GM21447 (cell line): Measurements from ENCODE around the gene LACTB.

Experiments
- ATAC-seq: cut with Tn5 transposase; IDR thresholded peaks from one replicate; pipeline ENCODE4 v1.9.1; 2021; ENCODE audit not compliant: unreplicated experiment

The LACTB gene

DNA sequence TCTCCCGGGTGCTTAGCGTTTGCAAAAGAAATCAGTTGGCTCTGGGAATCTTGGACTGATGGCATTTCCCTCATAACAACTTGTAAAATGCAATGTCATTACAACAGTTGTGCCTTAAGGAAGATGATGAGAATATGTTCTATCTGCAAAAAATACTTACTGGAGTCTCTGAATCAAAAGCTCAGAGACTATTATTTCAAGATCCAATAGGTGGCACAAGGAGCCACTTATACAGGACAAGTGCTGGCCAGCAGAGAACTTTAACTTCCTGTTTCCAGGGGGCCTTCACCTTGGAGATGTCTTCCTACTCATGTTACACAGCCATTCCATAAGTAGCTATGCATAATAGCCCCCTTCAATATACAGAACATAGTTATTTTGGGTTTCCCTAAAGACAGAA, 44.6 kb downstream of the LACTB start:
- ATAC-seq, result no peak

DNA sequence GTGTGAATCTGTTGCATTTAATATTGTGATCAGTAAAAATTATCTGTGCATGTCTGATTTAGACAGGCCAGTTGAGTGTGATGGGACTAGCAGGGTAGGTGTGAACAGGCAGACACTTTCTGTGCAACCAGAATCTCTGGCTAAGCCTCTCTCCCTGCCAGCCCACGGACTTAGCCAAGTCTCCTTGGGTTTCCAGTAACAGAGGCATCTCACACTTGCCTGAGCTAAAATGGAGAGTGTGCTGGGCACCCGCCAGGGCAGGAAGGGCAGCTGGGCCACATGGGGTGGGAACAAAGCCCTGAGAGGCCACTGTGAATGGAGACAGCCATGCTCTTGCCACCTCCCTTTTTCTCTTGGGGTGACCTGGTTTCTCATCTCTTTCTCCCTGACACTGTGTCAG, 48.1 kb downstream of the LACTB start:
- no peak for ATAC-seq

DNA sequence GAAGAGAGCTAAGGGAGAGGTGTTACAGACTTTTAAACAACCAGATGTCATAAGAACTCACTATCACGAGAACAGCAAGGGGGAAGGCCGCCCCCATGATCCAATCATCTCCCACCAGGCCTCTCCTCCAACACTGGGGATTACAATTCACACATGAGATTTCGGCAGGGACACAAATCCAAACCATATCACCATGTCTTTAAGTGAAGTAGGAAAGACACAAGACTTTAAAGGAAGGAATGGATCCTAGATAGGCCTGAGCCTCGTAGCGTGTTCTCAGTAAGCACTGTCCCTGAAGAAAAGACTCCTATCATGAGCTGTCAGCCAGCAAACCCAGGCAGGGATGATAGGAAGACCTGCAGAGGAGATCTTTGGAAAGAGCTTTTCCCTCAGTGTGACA, 50.7 kb downstream of the LACTB start:
- ATAC-seq, result no peak

DNA sequence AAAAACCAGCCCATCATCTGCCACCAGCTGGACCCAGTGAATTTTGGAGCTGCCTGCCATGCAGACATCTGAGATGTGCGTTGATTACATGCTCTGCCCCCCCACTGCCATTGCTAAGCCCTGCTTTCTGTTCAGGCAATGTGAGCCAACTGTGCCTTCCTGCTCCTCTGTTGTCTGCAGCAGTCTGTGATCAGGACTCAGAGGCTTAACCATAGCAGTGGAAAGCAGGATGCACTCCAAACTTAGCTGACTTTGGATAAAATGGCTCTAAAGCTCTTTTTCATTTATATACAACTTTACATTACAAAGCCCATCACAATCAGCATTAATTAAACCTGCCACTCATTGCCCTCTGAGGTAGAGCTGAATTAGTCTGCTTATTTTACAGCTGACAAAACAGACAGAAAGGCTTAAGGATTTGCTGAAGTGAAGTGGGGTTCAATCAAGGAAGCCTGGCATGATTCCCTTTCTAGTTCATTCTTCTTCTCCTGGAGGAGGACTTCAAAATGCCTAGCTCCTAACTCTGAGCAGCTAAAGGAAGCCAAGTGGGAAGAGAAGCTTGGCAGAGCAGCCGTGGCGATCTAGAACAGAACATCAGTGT, 51.3 kb downstream of the LACTB start:
- no peak for ATAC-seq

DNA sequence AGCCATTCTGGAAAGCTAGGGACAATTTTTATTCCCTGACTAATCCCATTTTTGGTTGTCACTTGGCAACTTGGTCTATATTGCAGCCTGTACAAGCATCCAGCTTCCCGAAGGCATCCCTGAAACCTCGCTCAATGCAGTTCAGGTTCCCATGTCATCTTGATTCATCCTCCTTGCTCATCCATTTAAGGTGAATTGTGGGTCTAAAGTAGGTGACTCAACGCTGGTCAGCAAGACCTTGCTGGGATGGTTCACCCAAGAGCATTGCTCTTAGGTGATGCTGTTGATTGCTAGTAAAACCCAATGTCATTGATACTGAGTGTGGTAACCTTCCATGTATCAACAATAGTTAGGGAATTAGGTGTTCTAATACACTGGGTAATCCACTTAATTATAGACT, 54.6 kb downstream of the LACTB start:
- ATAC-seq, result no peak

DNA sequence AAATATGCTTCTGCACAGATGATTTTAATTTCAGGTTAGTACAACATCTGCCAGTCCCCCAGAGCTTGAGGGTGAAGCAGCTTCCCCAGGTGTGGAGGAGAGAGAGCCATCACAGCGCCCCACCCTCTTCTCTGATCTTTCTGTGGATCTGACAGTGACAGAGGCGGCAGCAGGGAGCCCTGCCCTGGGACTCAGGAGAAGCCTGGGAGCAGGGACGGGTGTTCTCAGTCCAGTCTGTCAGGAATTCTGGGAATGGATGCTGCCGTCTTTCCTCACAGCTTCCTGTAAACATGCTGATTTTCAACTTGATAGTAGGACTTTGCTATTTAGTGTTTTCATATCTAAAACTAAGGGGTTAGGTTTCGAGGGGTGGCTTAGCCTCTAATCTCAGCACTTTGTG, 56.4 kb downstream of the LACTB start:
- no peak for ATAC-seq

DNA sequence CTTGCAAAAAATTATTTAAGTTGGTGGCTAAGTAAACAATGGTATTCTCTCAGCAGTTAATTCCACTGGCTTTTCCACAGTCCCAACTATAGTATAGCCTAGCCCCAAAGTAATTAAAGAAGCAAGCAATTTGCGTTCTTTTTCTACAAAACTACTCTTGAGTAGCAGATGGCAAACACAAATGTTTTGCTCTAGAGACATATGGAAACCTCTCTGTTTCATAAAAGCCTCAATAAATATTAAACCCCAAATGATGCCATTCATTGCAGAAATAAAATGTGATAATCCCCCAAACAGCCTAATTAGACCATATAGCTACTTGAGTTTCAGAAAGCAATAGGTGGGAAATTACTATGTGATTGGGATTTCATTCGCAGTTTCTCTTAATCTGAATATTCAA, 59.1 kb downstream of the LACTB start:
- ATAC-seq, result no peak

DNA sequence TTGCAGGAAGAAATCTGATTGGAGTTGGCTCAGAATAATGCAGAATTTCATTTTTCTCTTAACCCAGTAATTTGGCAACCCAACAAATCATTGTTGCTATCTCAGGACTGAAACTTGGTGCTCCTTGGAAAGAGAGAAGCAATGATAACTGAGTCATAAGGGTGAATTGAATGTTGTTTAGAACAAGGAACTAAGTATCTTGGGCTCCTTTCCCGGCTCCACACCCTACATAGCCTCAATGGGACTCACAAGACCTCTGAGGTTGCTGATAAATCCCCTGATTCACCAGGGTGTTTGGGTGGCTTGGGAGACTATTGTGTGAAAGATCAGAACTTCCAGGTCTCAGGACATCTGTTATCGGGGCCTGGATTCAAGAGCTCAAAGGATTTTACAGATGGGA, 60.0 kb downstream of the LACTB start:
- no peak for ATAC-seq

DNA sequence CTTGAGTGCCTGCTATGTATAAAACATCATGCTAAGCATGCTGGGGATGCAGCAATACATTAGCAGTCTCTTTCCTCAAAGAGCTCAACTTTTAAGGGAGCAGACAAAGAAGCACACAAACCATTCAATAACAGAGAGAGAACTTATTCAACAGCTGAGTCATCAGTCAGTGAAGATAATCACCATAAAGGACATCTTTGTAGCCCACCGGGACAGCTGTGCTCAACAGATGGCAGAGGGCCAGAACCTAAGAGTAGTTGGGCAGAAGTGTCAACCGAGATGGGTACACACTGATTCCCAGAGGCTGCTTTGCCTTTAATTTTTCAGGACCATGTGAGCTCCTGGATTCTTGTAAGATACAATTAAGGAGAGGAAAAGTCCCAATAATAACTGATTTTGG, 63.5 kb downstream of the LACTB start:
- ATAC-seq, result no peak

DNA sequence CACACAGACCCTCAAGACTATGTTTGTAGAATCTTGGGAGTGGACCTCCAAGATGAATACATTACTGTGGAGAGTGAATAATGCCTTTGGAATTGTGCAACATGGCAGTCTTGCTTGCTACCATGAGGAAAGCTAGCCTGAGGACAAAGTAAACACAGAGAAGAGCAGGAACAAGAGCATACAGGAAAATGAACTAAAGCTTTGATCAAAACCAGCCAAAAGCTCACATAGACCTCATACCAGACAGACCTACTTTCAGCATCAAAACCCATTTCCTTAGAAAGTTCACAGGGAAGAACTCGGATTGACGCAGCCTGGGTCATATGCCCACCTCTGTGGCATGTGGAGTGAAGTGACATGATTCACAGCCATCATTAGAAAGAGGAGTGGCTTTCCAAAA, 64.4 kb downstream of the LACTB start:
- no peak for ATAC-seq

DNA sequence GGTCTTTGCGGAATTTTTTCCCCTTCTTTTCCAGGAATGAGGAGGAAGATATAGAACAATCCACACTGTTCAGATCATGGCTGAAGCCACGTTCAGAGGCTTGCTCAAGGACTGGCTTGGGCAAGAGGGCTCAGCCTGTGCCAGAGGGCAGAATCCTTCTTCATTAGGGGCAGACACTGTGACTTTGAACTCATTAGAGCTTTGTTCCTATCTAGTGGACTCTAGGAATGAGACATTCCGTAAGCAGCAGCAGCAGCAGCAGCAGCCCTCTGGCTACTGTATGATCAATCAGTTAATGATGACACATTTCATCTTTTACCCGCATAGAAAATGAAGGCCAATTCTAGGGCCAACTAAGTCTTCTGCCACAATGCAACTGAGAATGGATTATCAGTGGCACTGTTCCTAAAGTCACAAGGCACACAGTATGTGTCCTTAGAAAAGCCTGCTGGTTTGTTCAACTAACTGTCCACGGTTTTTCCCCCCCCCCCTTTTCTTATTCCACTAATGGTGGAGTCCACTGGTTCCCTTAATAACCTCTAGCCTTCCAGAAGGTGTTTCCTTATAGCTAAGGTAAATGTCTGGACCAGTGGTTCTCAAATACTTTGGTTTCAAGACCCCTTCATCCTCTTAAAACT, 66.0 kb downstream of the LACTB start:
- ATAC-seq, result no peak

DNA sequence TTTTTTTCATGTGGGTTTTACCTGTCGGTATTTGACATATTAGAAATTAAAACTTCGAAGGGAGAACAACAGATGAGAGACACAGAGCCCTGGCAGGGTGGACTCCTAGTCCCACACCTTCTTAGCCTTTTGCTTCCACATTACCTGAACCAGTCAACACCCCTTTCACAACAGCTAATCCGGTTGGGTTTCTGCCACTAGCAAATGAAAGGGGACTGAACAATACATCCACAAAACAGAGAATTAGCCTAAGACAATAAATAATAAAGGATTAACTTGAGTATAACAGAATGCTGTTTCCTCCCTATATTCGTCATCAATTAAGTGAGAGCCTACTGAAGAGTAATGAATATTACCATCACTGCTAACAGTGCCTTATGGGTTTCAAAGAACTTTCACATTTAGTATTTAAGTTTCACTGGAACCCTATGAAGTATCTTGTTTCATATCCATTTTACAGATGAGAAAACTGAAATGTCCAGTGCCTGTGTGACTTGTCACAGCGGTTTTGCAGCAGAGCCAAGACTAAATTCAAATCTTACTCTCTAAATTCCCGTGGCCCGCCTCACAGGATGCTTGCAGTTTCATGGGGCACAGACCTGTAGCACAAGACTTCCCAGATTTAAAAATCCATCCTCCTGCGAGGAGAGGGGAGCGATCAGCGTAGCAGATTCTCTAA, 66.7 kb downstream of the LACTB start:
- peak; percentile 3 for ATAC-seq

DNA sequence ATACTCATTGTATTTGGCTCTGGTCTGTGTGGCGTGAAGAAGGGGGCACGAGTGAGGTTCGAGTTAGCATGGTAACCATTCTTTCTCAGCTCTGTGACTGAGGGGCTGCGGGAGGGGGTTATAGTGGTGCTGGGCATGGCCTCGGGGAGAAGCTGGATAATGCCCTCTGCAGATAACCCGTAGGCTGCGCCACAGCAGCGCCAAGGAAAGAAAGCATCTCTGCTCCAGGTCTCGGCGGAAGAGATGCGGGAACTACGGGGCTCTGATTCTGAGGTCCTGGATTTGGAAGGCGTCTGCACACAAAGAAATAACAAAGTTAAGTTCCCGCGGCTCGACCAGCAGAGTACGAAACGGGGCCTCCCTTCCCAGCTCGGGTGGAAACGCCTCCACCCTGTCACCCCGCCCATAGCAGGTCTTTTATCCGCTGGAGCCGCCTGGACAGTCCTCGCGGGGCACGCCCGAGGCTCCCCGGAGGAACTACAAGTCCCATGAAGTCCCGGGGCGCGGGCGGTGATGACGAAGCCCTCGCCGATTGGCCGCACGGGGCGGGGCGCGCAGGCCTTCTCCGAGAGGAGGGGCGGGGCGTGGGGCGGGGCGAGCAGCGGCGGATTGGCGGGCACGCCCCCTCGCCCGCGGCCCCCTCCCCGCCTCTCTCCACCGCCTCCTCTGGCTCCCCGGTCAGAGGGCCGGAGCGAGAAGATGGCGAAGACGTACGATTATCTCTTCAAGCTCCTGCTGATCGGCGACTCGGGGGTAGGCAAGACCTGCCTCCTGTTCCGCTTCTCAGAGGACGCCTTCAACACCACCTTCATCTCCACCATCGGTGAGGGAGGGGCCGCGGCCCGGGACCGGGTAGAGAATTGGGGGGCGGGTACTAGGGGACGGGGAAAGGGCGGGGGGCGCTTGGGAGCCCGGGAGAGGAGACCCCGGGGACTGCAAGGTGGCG, 67.5 kb downstream of the LACTB start, which contains the start of gene RAB8B:
RAB8B (plus strand) TSS at position 681 of the 946 bp plus-strand sequence; CDS start at position 700, 19 bp downstream.
- peak; percentile 62 for ATAC-seq

DNA sequence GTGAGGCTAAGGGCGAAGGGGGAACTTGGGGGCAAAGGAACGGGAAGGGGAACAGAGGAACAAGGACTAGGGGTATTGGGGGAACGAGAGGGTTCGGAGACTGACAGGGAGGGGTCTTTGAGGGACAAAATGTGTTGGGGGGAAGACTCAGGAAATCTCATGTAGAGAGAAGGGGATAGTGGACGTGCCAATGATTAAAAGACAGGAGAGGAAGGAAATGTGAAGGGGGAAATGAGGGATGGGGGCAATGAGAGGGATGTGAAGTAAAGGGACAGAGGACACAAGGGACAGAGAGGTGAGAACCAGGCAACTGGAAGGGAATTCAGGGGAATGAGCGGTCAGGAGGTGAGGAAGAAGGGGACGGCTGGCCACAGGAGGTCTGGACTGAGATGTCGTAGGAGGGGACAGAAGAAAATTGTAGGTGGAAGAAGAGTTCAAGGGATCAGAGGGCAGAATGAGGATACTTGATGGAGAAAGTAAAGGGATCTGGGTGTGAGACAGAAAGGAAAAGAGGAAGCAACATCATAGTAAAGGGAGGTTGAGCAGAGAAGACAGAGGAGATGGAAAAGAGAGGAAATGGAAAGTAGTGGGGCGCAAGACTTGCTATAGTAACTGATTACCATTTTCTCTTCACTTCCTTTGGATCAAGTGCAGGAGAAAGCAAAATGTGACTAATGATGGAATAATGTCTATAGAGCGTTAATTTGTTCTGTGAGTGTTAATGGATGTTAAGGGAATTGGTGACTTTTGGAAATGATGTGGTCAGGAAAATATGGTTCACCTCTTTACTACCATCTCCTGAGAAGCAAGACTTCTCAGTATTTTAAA, 68.5 kb downstream of the LACTB start:
- ATAC-seq, result no peak

DNA sequence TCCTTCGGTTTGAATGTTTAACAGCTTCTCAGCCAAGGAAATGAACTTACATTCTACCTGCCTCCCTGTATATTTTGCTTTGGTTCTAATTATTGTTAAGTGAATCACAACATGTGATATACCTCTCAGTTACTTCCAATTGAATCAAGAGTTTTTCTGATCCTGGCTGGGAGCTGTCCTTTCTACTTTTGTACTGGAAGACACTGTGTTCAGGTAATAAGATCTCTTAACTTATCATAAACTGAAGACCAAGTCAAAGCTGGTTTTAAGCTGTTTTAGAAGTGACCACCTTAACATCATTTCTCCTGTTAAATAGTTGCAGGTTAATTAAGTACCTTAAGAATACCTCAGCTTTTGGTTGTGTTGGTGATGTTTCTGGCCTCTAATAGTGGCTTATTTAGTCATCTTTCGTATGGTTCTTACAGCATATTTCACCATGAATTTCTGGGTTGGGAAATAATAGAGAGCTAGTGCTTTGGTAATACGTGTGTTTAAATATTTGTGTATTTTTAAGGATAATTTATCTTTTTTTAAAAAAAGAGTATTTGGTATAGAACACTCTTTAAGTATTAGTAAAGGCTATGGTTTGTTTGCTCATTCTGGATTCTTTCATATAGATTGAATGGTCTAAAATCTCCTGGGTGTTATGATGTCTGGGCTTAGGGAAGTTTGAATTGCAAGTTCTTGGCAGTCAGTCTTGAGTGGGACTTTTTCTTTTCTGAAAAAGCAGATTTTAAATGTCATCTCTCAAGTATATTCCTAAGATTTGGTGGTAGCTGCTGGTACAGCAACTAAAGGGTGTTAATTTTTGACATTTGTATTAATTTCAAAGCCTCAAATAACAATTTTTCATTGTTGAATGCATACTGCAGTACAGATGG, 69.3 kb downstream of the LACTB start:
- ATAC-seq, result no peak
